GM21423 (cell line): ENCODE data around the gene FXR2.
A peak's percentile ranks its signal among the peaks of the same experiment; 100 is the strongest.

Experiments
- ATAC-seq: cut with Tn5 transposase; IDR thresholded peaks from one replicate; pipeline ENCODE4 v1.9.1; 2021; ENCODE audit warnings: mild to moderate bottlenecking, moderate library complexity; ENCODE audit not compliant: unreplicated experiment

The FXR2 gene

GRCh38 chr17:7573324-7574080 lies 41.2 kb downstream of the FXR2 start:
- ATAC-seq, result peak; percentile 19

GRCh38 chr17:7572588-7573323 lies 41.9 kb downstream of the FXR2 start:
- no peak for ATAC-seq

DNA sequence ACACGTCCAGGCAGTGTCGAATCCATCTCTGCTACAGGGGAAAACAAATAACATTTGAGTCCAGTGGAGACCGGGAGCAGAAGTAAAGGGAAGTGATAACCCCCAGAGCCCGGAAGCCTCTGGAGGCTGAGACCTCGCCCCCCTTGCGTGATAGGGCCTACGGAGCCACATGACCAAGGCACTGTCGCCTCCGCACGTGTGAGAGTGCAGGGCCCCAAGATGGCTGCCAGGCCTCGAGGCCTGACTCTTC lies 42.4 kb downstream of the FXR2 start:
- peak; percentile 91 for ATAC-seq

DNA sequence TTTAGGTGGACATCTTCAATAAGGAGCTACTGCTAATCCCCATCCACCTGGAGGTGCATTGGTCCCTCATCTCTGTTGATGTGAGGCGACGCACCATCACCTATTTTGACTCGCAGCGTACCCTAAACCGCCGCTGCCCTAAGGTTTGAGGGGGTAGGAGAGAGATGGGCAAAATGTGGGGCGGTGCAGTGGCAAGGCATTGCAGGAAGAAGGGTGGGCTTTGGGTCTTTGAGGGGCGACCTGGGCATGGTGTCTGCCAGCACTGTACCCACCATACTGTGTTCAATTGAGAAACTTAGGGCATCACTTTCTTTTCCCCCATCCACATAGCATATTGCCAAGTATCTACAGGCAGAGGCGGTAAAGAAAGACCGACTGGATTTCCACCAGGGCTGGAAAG lies 44.3 kb downstream of the FXR2 start:
- no peak for ATAC-seq

DNA sequence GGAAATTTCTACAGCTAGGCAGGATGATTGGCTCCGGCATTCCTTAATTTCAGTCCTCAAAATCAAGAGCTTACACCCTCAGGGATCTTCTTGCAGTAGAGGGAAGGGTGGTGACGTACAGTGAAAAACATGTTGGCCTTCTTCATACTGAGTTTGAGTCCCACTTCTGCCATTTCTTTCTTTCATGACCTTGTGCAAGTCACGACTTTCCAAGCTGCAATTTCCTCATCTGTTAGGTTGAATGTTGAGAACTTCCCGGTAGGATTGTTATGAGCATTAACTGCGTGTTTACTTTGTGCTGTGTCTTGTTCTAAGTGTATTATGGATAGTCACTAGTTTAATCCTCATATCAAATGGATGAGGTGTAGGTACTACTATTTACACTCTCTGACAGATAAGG lies 45.1 kb downstream of the FXR2 start:
- ATAC-seq, result no peak

DNA sequence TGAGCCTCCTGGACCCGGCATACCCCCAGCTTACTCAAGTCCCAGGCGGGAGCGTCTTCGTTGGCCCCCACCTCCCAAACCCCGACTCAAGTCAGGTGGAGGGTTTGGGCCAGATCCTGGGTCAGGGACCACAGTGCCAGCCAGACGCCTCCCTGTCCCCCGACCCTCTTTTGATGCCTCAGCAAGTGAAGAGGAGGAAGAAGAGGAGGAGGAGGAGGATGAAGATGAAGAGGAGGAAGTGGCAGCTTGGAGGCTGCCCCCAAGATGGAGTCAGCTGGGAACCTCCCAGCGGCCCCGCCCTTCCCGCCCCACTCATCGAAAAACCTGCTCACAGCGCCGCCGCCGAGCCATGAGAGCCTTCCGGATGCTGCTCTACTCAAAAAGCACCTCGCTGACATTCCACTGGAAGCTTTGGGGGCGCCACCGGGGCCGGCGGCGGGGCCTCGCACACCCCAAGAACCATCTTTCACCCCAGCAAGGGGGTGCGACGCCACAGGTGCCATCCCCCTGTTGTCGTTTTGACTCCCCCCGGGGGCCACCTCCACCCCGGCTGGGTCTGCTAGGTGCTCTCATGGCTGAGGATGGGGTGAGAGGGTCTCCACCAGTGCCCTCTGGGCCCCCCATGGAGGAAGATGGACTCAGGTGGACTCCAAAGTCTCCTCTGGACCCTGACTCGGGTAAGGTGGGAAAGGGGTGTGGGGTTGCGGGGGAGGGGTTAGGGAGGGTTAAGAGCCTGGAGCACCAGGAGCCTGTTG lies 51.4 kb downstream of the FXR2 start:
- no peak for ATAC-seq

- ATAC-seq, result no peak
Measured at GRCh38 chr17:7562208-7562605, 52.5 kb downstream of the FXR2 start.

DNA sequence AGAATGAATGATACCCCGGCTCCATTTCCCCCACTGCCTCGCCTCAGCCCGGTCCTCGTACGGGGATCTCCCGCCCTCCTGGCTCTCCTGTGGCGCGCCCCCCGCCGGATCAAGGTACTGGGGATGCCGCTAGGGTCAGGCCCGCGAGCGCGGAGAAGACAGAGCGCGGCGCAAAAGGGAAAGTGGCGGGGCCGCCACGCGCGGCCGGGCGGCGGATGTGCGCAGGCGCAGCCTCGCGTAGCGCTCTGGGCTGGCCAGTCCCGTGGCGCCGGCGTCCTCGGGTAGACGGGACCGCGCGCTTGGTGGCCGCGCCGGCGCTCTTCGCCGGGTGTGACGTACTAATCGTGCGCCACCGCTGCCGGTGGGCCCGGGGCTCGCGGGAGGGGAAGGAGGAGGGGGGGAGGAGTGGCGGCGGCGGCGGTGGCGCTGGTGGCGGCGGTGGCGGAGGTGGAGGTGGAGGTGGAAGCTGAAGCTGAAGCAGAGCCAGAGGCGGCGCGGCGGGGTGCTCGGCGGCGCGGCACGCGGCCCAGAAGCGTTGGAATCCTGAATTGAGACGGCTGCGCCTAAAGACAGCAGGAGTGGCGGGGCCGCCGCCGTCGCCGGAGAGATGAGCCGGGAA lies 53.0 kb downstream of the FXR2 start, which contains the start of gene SENP3:
Gene SENP3, plus strand, starts transcription at position 331 of the 619 bp plus-strand sequence. CDS start 1,158 bp downstream, outside the sequence.
- ATAC-seq, result peak; percentile 57

GRCh38 chr17:7561028-7561575 lies 53.6 kb downstream of the FXR2 start:
- peak; percentile 43 for ATAC-seq

GRCh38 chr17:7560172-7561027 lies 54.3 kb downstream of the FXR2 start:
- ATAC-seq, result no peak

- ATAC-seq, result no peak
Measured at GRCh38 chr17:7559320-7560171, 55.2 kb downstream of the FXR2 start.

GRCh38 chr17:7558544-7559319 lies 56.0 kb downstream of the FXR2 start, which contains the start of gene TNFSF13:
TSS of gene TNFSF13 (plus strand) at chr17:7558750. CDS start at chr17:7559040, 290 bp downstream.
- ATAC-seq, result no peak

DNA sequence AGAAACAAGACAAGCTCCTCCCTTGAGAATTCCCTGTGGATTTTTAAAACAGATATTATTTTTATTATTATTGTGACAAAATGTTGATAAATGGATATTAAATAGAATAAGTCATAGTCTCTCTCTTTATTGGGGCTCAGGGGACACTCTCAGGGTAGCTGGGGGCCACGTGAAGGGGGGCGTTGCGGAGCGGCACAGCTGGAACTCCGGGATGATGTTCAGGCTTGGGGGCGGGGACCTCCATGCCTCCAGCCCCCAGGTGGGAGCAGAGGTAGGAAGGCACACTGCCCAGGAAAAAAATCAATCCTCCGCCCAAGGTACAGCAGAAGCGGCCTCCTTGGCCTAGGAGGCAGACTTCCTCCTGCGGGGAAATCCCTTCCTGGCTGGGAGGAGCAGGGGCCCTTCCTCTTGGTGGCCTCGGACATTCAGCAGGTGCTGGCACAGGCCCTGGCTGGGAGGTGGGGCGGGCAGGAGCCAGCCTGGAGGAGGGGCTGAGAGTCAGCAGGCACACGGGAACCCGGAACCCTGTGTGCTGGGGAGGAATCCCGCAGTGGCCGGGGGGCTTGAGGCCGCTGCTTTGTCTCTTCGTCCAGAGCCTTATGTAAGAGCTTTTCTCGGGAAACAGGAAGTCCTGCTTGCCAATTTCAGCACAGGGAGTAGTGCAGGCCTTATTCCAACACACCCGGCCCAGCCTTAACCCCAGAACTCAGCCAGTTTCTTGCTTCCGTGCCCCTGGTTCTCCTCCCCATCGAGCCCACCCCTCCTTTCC lies 56.7 kb downstream of the FXR2 start:
- no peak for ATAC-seq

DNA sequence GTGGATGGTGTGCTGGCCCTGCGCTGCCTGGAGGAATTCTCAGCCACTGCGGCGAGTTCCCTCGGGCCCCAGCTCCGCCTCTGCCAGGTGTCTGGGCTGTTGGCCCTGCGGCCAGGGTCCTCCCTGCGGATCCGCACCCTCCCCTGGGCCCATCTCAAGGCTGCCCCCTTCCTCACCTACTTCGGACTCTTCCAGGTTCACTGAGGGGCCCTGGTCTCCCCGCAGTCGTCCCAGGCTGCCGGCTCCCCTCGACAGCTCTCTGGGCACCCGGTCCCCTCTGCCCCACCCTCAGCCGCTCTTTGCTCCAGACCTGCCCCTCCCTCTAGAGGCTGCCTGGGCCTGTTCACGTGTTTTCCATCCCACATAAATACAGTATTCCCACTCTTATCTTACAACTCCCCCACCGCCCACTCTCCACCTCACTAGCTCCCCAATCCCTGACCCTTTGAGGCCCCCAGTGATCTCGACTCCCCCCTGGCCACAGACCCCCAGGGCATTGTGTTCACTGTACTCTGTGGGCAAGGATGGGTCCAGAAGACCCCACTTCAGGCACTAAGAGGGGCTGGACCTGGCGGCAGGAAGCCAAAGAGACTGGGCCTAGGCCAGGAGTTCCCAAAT lies 57.4 kb downstream of the FXR2 start:
- ATAC-seq, result no peak

DNA sequence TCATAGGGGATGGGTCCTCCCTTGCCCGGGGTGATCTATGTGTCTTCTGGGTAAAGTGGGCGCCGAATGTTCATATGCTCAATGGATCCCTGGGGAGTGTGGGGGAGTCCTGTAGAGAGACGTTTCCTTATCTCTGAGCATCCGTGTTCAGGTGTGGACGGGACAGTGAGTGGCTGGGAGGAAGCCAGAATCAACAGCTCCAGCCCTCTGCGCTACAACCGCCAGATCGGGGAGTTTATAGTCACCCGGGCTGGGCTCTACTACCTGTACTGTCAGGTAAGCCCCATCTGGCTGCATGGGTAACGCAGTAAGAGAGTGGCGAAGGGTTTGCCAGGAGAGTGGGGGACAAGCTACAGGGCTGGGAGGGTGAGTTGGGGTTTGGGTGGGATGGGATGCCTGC lies 58.1 kb downstream of the FXR2 start:
- ATAC-seq, result no peak

DNA sequence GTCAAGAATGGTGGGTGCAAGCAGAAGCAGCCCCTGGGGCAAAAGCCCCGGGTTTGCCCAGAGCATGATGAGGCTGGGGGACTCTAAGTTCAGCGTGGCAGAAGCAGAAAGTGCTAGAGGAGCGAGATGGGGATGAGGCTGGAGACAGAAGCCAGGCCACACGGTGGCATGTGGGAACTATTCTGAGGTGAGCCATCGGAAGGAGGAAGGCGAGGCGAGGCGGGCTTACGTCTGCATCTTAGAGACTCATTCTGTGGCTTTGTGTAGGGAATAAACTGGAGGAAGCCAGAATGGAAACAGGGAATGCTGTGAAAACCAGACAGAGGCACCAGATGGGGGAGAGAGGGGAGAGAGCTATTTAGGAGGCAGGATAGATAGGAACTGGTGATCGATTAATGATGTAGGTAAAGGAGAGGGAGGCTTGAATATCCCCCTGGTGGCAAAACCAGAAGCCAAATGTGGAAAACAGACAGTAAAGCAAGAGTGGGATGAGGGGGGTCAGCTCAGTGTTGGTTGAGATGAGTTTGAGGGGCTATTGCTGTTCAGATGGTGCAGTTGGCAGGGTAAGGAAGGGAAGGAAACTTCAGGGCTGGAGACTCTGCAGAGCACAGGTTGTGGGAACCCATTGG lies 59.3 kb downstream of the FXR2 start:
- ATAC-seq, result no peak

GRCh38 chr17:7553356-7553755 lies 61.3 kb downstream of the FXR2 start:
- ATAC-seq, result no peak
